ENCODE measurements around the gene DMD. TPM values are rescaled to one million over a fixed set of nuclear protein-coding genes. Genes with fewer than 3 reads are reported as not detected.

The DMD gene
- total RNA-seq, 2 donors from 2014 or later = 10.0 to 28.8 TPM

- intact Hi-C loops (cut with DNase I, micrococcal nuclease) = no loop called here
- ATAC-seq = no peak
These were observed 1640.7 kb downstream of the DMD start for GRCh38 chrX:31570658-31571057.

DNA sequence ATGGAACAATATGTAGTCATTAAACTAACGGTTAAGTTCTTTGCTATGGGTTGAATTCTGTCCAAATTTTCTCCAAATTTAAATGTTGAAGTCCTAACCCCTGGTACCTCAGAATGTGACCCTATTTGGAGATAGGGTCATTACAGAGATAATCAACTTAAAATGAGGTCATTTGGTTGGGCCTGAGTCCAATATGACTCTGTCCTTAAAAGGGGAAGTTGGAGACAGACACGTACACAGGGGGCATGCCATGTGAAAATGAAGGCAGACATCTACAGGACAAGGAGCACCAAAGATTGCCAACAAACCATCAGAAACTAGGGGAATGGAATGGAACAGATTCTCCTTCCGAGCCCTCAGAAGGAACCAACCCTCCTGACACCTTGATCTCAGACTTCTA is 1647.6 kb downstream of the DMD start:
- no peak for DNase-seq
- no peak for ATAC-seq
- intact Hi-C loops (cut with DNase I, micrococcal nuclease) = no loop called here

More at GRCh38 chrX:31570658-31571057, 1640.7 kb downstream of the DMD start:
- DNase-seq = no peak

GRCh38 chrX:31555506-31555905 is 1655.8 kb downstream of the DMD start:
- no peak for ATAC-seq
- DNase-seq = no peak
- intact Hi-C loops (cut with DNase I, micrococcal nuclease) = no loop called here

- no peak for ATAC-seq
- no peak for DNase-seq
- intact Hi-C loops (cut with DNase I, micrococcal nuclease) = no loop called here
These were observed 1659.4 kb downstream of the DMD start for GRCh38 chrX:31551913-31552312.

- no peak for DNase-seq
- ATAC-seq = no peak
These were observed 1661.2 kb downstream of the DMD start for GRCh38 chrX:31550158-31550557.

DNA sequence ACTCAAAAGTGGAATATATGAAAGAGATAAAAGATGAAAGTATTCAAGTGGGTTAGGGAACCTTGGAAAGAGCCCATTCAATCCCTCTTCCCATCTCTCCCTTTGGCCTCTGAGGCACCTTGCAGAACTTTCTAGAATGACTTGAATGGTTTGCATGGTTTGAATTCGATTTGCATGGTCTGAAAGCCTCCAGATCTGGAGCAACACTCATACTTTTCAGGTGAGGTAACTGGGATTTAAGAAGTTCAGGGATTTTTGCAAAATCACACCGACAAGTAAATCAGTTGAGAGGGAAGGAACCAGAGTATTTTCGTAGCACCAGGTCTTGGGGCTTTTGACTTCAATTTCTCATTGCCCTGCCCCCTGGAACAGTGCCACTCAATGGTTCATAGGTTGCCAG is 1663.5 kb downstream of the DMD start:
- intact Hi-C loops (cut with DNase I, micrococcal nuclease) = no loop called here
- no peak for DNase-seq
- ATAC-seq = no peak

More at GRCh38 chrX:31550158-31550557, 1661.2 kb downstream of the DMD start:
- intact Hi-C loops (cut with DNase I, micrococcal nuclease) = no loop called here

- no peak for DNase-seq
- intact Hi-C loops (cut with DNase I, micrococcal nuclease) = no loop called here
- ATAC-seq = no peak
These were observed 1663.9 kb downstream of the DMD start for GRCh38 chrX:31547416-31547815.

DNA sequence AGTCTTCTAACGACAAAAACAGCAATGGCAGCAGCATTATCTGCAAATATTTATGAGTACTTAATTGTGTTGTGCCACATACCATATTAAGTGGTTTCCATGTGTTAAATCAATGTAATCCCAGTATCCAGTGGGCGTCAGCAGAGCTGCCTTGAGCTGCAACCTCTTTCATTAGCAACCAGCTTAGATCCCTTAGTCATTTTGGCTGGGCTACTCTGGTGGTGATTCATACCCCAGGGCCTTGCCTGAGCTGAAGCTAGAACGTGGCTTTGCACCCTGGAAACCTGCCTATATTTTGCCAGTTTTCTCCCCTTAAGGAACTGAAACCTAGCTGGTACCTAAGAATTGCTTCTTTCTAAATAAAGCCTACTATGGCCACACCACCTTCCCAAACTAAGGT is 1665.2 kb downstream of the DMD start:
- intact Hi-C loops (cut with DNase I, micrococcal nuclease) = no loop called here
- DNase-seq (no peak), ATAC-seq (no peak)

- DNase-seq (no peak), ATAC-seq (no peak)
- intact Hi-C loops (cut with DNase I, micrococcal nuclease) = no loop called here
These were observed 1665.6 kb downstream of the DMD start for GRCh38 chrX:31545726-31546125.

DNA sequence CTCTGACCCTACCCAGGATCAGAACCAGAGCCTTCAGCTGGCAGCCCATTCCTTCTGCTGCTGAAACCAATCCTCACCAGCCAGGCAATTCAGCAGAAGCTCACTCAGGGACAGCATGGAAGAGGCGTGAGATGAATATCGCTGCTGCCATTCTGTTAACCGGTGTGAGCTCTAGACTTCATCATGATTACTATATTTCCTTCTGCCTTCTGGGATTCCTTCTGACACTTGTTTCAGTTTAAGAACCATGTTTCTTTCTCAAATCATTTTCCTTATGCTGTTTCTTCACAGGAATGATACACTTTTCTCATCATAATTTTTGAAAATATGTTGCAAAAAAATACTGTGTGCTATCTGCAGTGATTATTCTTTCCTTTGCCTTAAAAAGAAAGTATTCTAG is 1666.2 kb downstream of the DMD start:
- no peak for ATAC-seq
- no peak for DNase-seq
- intact Hi-C loops (cut with DNase I, micrococcal nuclease) = no loop called here

- DNase-seq (no peak), ATAC-seq (no peak)
- intact Hi-C loops (cut with DNase I, micrococcal nuclease) = no loop called here
These were observed 1667.7 kb downstream of the DMD start for GRCh38 chrX:31543634-31544033.

DNA sequence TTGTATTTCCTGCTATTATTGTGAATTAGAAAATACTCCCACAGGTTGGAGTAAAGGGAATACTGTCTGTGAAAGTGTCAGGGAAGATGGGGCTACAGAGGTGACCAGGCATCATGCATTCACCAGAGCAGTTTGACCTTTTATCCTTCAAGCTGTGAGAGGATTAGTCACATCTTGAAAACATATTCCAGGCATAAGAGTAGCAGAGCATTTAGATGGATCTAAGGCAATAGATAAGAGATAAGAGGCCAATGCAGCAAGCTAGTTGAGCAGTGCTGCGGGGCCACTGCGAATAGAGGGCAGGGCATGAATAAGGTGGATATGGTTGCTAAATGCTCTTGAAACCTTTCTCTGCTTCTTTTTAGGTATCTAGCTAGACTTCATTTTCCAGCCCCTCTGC is 1668.8 kb downstream of the DMD start:
- intact Hi-C loops (cut with DNase I, micrococcal nuclease) = no loop called here
- no peak for ATAC-seq
- DNase-seq = no peak

DNA sequence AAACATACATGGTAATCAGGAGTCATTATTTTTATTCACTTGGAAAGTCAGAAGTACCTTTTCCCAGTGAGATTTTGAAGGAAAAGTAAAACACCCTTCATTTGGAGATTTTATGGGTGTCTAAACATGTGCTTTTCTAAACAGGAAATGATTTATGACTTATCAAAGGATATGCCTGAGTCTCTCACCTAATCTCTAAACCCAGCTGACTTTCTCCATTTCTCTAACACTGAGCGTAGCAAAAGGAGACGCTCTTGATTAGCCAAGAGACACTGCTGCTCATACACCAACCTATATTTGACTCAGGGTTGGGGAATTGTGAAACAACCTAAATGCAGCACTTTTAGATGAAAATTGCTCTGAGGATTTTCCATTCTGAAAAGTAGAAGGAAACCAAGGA is 1671.0 kb downstream of the DMD start:
- ATAC-seq = no peak
- intact Hi-C loops (cut with DNase I, micrococcal nuclease) = no loop called here
- no peak for DNase-seq

DNA sequence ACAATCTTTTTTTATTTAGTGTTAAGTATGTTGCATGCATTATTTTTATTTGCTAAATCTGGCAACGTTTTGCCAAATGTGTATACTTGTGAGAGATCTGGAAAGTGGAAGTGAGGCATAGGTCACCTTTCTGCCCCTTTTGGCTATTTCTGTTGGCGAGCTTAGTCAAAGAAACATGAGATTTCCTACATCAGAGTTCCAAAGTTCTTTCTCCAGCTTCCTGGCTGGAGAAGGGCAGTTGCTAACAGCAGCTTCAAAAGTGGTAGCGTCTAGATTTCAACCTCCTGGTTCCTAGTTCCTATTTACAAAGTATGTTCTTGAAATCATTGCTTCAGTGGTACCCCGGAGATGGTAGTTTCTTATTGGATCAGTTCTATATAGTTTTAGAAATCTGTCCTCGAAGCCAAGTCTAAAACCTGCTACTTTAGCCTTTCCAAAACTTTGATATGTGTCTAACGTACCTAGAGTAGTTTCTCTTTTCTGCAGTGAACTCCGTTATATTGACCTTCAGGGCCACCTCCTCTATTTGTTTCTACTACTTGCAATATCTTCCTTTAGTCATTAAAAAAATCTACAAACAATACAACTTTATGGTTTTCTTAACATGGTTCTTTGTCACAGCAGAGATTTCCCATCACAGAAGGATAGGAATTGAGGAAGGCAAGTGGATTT is 1683.8 kb downstream of the DMD start:
- DNase-seq (no peak), ATAC-seq (no peak)
- intact Hi-C loops (cut with DNase I, micrococcal nuclease) = no loop called here

- peak; percentile 33 for ATAC-seq
- intact Hi-C loops (cut with DNase I, micrococcal nuclease) = no loop called here
- no peak for DNase-seq
These were observed 1687.3 kb downstream of the DMD start for GRCh38 chrX:31523884-31524536.

DNA sequence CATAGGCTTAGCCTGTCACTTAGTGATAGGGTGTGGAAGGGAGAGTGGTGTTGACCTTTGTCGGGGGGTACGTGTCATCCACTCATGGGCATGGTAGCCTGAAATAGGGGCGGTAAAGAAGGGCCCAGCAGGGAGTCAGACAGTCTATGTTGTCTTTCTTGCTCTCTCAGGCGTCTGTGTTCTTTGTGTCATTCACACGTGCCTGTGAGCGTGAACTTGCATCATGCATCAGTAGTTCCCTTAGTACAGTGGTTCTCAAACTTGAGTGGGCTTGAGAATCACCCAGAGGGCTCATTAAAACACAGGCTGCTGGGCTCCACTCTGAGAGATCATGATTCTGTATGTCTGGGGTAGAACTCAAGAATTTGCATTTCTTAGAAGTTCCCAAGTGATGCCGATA is 1688.6 kb downstream of the DMD start:
- intact Hi-C loops (cut with DNase I, micrococcal nuclease) = no loop called here
- DNase-seq (no peak), ATAC-seq (no peak)

- no peak for DNase-seq
- ATAC-seq = no peak
- intact Hi-C loops (cut with DNase I, micrococcal nuclease) = no loop called here
These were observed 1689.4 kb downstream of the DMD start for GRCh38 chrX:31521941-31522340.

DNA sequence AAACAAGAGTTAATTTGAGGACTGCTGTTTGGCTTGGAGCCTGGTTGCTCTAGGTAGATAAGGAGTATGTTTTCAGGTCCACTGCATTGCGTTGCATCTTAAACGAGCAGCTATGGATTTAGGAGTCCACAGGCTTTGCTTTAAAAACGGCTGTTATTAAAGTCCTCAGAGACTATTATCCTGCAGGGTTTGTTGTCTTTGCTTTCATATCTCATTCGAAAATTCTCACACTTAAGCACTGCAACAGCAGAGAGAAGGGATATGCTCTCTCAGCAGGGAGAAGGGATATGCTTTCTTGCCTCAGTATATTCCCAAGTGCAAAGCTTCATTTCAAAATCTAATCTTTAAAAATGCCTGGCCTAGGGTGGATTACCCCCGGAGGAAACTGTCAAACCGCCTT is 1694.8 kb downstream of the DMD start:
- no peak for DNase-seq
- intact Hi-C loops (cut with DNase I, micrococcal nuclease) = no loop called here
- no peak for ATAC-seq

DNA sequence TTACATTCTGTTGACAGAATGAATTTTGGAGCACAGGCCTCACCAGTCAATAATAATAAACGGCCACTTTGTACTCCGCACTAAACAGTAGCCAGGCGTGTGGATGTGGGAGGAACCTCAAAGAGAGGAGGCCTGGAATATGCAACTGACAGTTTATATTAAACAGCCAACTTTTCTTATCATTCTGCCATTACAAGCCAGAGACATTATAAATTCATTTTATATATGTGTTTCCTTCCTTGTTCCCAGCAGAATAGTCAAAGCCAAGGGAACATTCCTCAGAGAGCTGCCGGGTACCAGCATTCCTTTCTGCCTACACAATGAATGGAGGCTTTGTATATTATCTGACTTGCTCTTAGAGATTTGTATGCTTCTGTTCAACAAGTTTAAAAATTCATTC is 1703.0 kb downstream of the DMD start:
- intact Hi-C loops (cut with DNase I, micrococcal nuclease) = no loop called here
- DNase-seq = peak in 1 of 2 donors; percentile 33
- peak; percentile 82 for ATAC-seq

DNA sequence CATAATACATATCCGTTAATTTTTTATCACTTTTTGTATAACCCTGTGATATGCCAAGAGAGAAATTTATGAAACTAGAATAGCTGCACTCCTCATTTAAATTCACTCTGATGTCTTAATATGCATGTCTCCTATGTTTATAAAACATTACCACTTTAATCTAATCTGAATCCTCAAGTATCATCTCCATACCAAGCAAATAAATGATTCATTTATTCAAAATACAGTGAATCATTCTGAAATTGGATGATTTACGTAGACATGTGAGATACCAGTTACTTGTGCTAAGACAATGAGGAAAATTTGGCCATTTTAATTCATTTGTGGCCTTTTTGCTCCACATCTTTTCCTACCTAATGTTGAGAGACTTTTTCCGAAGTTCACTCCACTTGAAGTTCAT is 1704.4 kb downstream of the DMD start:
- DNase-seq = no peak
- intact Hi-C loops (cut with DNase I, micrococcal nuclease) = no loop called here
- ATAC-seq = no peak

DNA sequence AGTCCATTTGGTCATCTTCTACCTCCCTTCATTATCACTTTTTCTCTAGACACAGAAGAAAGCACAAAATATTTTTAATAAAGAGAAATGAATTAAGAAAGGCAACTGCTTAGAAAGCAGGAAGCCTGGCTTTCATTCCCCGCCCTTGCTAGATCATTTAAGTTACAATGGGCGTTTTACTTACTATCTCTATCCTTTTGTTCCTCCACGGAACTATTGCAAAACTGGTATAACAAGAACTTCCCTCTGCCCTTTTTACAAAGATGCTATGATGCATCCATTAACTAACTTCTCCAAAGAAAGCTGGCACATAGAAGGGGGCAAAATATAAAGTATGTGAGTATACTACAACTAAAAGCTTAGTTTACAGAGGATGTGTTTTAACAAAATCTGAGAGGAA is 1705.0 kb downstream of the DMD start:
- intact Hi-C loops (cut with DNase I, micrococcal nuclease) = no loop called here
- no peak for DNase-seq
- peak; percentile 71 for ATAC-seq
